Effector memory CD4-positive, alpha-beta T cell (primary cell): Measurements from ENCODE around the gene OPCML.

Experiments
- DNase-seq, 3 donors: peaks; one replicate each; pipeline ENCODE4 v3.0.0-alpha.2; 2020
- H3K27ac ChIP-seq: 2 replicates; pipeline ENCODE4 v1.7.0; 2013; ENCODE audit warnings: mild to moderate bottlenecking, low read length, moderate library complexity; ENCODE audit not compliant: insufficient read depth, poor library complexity, severe bottlenecking
- H3K27me3 ChIP-seq: replicated peaks from 2 replicates; pipeline ENCODE4 v1.7.0; 2013; ENCODE audit warnings: mild to moderate bottlenecking, low read length; ENCODE audit not compliant: insufficient read depth, control insufficient read depth, poor library complexity, severe bottlenecking
- H3K36me3 ChIP-seq: 2 replicates; pipeline ENCODE4 v1.7.0; 2013; ENCODE audit warnings: mild to moderate bottlenecking, low read length, moderate library complexity; ENCODE audit not compliant: control insufficient read depth, insufficient read depth
- H3K4me1 ChIP-seq: 2 replicates; pipeline ENCODE4 v1.7.0; 2013; ENCODE audit warnings: low read length, mild to moderate bottlenecking; ENCODE audit not compliant: control insufficient read depth, insufficient read depth, poor library complexity, severe bottlenecking
- H3K4me3 ChIP-seq: 2 replicates; pipeline ENCODE4 v1.7.0; 2013; ENCODE audit warnings: low read length, low read depth, mild to moderate bottlenecking; ENCODE audit not compliant: insufficient read depth, poor library complexity, severe bottlenecking
- H3K9me3 ChIP-seq: 2 replicates; pipeline ENCODE4 v1.7.0; 2013; ENCODE audit warnings: mild to moderate bottlenecking, low read length, moderate library complexity; ENCODE audit not compliant: control insufficient read depth

Gene OPCML

DNA sequence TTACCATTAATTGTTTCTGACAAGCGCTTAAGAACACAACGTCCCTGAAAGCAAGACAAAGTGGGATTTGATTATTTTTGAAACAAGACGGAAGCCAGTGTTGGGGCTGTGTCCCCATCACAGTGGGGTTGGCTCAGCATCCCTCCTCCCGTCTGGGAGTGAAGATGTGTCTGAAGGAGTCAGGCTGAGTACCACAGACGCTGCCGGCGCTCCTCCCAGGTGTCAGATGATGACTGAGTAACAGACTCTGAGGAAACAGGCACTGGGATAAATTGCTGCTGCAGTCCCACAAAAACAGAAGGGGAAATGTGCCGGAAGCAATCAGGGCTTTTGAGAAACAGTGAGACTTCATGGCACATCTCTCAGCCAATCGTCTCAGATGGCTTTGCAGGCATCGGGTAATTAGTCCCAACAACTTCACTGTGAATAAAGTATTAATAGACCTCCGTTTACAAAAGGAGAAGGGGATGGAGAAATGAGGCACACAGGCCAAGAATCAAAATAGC is 266.7 kb downstream of the OPCML start:
- H3K27ac ChIP-seq: no peak overlapping the region
- no peaks in the 10 kb centered on the region for H3K36me3 ChIP-seq
- H3K27me3 ChIP-seq: no peaks in the 10 kb centered on the region
- DNase-seq: no peak
- no peaks in the 10 kb centered on the region for H3K4me1 ChIP-seq
- H3K4me3 ChIP-seq: no peak overlapping the region
- no peaks in the 10 kb centered on the region for H3K9me3 ChIP-seq

DNA sequence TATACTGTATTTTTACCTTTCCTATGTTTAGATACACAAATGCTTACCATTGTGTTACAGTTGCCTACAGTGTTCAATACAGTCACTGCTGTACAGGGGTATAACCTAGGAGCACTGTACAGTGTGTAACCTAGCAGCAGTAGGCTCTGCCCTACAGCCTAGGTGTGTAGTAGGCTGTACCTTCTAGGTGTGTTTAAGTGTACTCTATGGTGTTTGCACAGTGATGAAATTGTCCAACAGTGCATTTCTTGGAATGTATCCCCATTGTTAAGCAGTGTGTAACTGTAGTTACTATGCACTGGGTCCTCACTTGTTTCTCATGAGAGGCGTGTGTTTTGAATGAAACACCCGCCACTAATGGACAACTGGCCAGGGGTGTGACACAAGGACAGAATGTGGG is 269.0 kb downstream of the OPCML start:
- H3K27me3 ChIP-seq: no peaks in the 10 kb centered on the region
- H3K9me3 ChIP-seq: no peaks in the 10 kb centered on the region
- H3K36me3 ChIP-seq: no peaks in the 10 kb centered on the region
- no peak overlapping the region for H3K27ac ChIP-seq
- DNase-seq: no peak
- no peaks in the 10 kb centered on the region for H3K4me1 ChIP-seq
- no peak overlapping the region for H3K4me3 ChIP-seq

GRCh38 chr11:133258751-133259150 is 273.6 kb downstream of the OPCML start:
- Histone ChIP-seq H3K36me3 (no peaks in the 10 kb centered on the region), H3K4me1 (no peaks in the 10 kb centered on the region), H3K27me3 (no peaks in the 10 kb centered on the region), H3K4me3 (no peak overlapping the region), H3K9me3 (no peaks in the 10 kb centered on the region), H3K27ac (no peak overlapping the region)
- no peak for DNase-seq

GRCh38 chr11:133254601-133255000 is 277.7 kb downstream of the OPCML start:
- no peak overlapping the region for H3K4me3 ChIP-seq
- H3K36me3 ChIP-seq: no peaks in the 10 kb centered on the region
- no peaks in the 10 kb centered on the region for H3K9me3 ChIP-seq
- no peaks in the 10 kb centered on the region for H3K4me1 ChIP-seq
- H3K27ac ChIP-seq: no peak overlapping the region
- no peak for DNase-seq
- no peaks in the 10 kb centered on the region for H3K27me3 ChIP-seq

GRCh38 chr11:133253570-133253969 is 278.7 kb downstream of the OPCML start:
- no peaks in the 10 kb centered on the region for H3K27me3 ChIP-seq
- no peak overlapping the region for H3K27ac ChIP-seq
- H3K36me3 ChIP-seq: no peaks in the 10 kb centered on the region
- H3K4me1 ChIP-seq: no peaks in the 10 kb centered on the region
- DNase-seq: no peak
- no peak overlapping the region for H3K4me3 ChIP-seq
- no peaks in the 10 kb centered on the region for H3K9me3 ChIP-seq

DNA sequence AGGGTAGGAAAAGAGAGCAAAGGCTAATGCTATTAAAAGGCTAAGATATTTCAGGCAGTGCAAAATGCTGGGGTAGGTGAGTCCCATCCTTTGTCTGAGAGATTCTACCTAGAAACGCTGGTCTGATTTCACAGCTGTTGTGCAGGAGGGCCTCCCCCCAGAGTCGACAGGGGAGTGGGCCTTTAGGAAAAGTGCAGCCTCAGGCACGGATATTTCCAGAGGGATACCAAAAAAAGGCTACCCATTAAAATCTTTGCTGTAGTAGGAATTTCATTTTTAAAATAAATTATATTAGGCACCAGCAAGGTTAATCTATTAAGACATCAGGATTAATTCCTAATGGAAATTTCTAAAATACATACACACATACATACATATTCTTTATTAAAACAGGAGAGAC is 280.5 kb downstream of the OPCML start:
- no peak overlapping the region for H3K27ac ChIP-seq
- H3K36me3 ChIP-seq: no peaks in the 10 kb centered on the region

DNA sequence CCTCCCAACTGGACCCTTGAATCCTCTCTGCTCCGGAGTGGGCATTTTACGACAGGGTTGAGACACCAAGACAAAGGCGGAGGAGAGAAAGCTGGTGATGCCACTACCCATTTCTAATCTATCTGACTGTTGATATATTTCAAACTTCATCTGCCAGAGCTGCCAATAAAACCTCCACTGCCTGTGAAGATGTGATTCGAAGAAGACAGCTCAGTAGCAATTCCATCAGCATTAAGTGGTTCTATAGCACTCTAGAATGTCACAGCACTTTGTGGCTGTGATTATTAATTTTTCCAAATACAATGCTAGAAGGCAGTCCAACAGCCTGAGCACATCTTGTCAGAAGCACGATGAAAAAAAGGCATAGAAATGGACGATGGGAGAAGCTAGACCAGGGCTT is 282.8 kb downstream of the OPCML start:
- Histone ChIP-seq H3K27ac (no peak overlapping the region), H3K4me1 (no peaks in the 10 kb centered on the region), H3K4me3 (no peak overlapping the region), H3K27me3 (no peaks in the 10 kb centered on the region), H3K36me3 (no peaks in the 10 kb centered on the region), H3K9me3 (no peaks in the 10 kb centered on the region)
- DNase-seq: no peak

More for the DNA sequence above, 280.5 kb downstream of the OPCML start:
- no peak for DNase-seq
- no peaks in the 10 kb centered on the region for H3K27me3 ChIP-seq
- no peaks in the 10 kb centered on the region for H3K4me1 ChIP-seq
- H3K4me3 ChIP-seq: no peak overlapping the region
- no peaks in the 10 kb centered on the region for H3K9me3 ChIP-seq

GRCh38 chr11:133249065-133249464 is 283.2 kb downstream of the OPCML start:
- Histone ChIP-seq H3K36me3 (no peaks in the 10 kb centered on the region), H3K27ac (no peak overlapping the region), H3K27me3 (no peaks in the 10 kb centered on the region), H3K9me3 (no peaks in the 10 kb centered on the region), H3K4me3 (no peak overlapping the region), H3K4me1 (no peaks in the 10 kb centered on the region)
- DNase-seq: no peak

- no peak for DNase-seq
- H3K36me3 ChIP-seq: no peaks in the 10 kb centered on the region
- no peak overlapping the region for H3K4me3 ChIP-seq
- no peak overlapping the region for H3K27ac ChIP-seq
- no peaks in the 10 kb centered on the region for H3K4me1 ChIP-seq
- no peaks in the 10 kb centered on the region for H3K9me3 ChIP-seq
- no peaks in the 10 kb centered on the region for H3K27me3 ChIP-seq
These were observed 288.5 kb downstream of the OPCML start for GRCh38 chr11:133243832-133244231.

GRCh38 chr11:133240908-133241655 is 291.2 kb downstream of the OPCML start:
- Histone ChIP-seq H3K4me3 (no peak overlapping the region), H3K36me3 (no peaks in the 10 kb centered on the region), H3K27ac (no peak overlapping the region), H3K9me3 (no peaks in the 10 kb centered on the region), H3K4me1 (no peaks in the 10 kb centered on the region), H3K27me3 (no peaks in the 10 kb centered on the region)
- DNase-seq: no peak
